Breast epithelium (tissue), 4 donors: Measurements from ENCODE around the gene RALGPS1. TPM values are rescaled to one million over a fixed set of nuclear protein-coding genes. Genes with fewer than 3 reads are reported as not detected.
A peak's percentile ranks its signal among the peaks of the same experiment; 100 is the strongest.

Source experiments
- DNase-seq, 2 donors: peaks; one replicate each; pipeline ENCODE4 v3.0.0-alpha.2; 2019; ENCODE audit warnings: low spot score in 2 of 2
- H3K27ac ChIP-seq, 2 donors: fragments of 200-600 bp; sonication (generic) in 1 of 2; one replicate each; pipeline ENCODE4 v1.5.1; 2016 to 2019; ENCODE audit warnings: mild to moderate bottlenecking in 1 of 2
- H3K27me3 ChIP-seq, 2 donors: fragments of 200-600 bp; sonication (generic) in 1 of 2; one replicate each; pipeline versions ENCODE4 v1.5.1 to v1.6.0; 2017 to 2019; ENCODE audit warnings: control low read depth in 1 of 2, mild to moderate bottlenecking in 1 of 2
- H3K36me3 ChIP-seq: fragments of 200-600 bp; one replicate; pipeline ENCODE4 v1.5.1; 2019
- H3K4me1 ChIP-seq, 2 donors: fragments of 200-600 bp; sonication (generic); one replicate each; pipeline ENCODE4 v1.5.1; 2016 to 2019; ENCODE audit warnings: control low read depth in 1 of 2
- H3K4me3 ChIP-seq, 3 donors: fragments of 200-600 bp; sonication (generic); 1 replicate in 2 of 3; 2 replicates in 1 of 3; pipeline ENCODE4 v1.5.1; 2016 to 2019; ENCODE audit warnings: mild to moderate bottlenecking in 3 of 3, moderate library complexity in 2 of 3
- H3K9me3 ChIP-seq, 2 donors: fragments of 200-600 bp; sonication (generic) in 1 of 2; one replicate each; pipeline ENCODE4 v1.5.1; 2016 to 2019; ENCODE audit warnings: control low read depth in 1 of 2
- POLR2A ChIP-seq: fragments of 450-650 bp; IDR thresholded peaks from one replicate; pipeline ENCODE4 v1.6.1; 2016; ENCODE audit warnings: antibody characterized with exemption, mild to moderate bottlenecking, moderate library complexity
- POLR2AphosphoS5 ChIP-seq, 3 donors: sonication (generic); formaldehyde crosslinking; IDR thresholded peaks; one replicate each; pipeline ENCODE4 v1.6.1; 2017; ENCODE audit warnings: antibody characterized with exemption in 3 of 3
- intact Hi-C: fragments of 100-400 bp; cut with DNase I; formaldehyde crosslinking; loops from one replicate; pipeline ENCODE4 v1.15.1; 2023; ENCODE audit warnings: low total_unique reads
- total RNA-seq, 3 donors: library from RNA; depleted of rRNA; stranded (reverse); fragments of >200 nt; gene quantifications; one replicate each; pipeline ENCODE4 v1.1.0, GENCODE V29; 2016
- TF ChIP-seq, protein P1 (sequence below), 3 donors: fragments of 450-650 bp; IDR thresholded peaks; one replicate each; pipeline ENCODE4 v1.5.1; 2016 to 2017; ENCODE audit warnings: antibody characterized with exemption in 3 of 3, mild to moderate bottlenecking in 3 of 3, moderate library complexity in 3 of 3

Gene RALGPS1
- total RNA-seq, 3 donors from 2014 or later = 5.8 to 30.7 (median 15.1) TPM

DNA sequence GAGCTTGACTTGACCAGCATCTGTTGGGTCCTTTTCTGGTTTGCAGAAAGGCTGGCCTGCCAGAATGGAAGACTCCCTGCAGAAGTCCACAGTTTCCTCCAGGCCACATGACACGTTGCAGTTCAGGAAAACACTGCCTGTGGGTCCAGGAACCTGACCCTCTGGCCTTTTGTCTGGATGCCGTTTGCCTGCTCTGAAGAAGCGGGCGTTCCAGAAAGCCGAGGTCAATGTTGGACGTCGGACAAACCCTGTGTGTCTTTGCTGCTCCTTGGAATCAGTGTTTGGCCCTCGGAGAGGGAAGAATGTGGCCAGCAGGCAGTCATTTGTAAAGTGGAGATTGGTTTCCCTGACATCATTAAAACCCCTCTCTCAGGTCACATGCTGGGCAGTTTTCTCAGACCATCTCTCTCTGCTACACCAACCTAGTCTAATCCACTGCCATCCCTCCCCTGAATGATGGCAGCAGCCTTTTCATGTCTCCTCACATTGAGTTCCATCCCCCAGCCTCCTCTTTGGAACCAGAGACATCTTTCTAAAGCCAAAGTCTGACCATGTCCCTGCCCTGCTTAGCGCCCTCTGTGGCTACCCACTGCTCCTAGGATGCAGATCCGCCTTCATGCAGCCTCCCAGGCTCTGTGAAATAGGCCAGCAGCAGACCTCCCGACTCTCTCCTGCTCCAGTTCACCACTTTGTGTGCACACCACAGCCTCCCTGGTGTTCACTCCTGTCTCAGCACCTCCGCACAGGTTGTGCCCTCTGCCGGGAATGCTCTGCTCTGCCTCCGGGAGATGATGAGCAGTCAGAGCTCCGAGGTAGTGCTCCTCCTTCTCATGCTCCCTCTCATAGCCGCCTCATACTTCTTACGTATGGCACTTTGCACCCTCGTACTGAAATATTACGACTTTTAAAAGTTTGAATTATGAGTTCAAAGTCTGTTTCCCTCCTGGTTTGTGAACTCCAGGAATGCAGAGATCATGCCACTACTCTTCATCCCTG, 75.6 kb downstream of the RALGPS1 start:
- Histone ChIP-seq H3K36me3 (no peaks in the 10 kb centered on the region), H3K4me1 (no peaks in the 10 kb centered on the region), H3K9me3 (peaks cover 0 to 7% of the 10 kb centered on the region in 2 donors), H3K27me3 (no peaks in the 10 kb centered on the region), H3K4me3 (no peak overlapping the region), H3K27ac (peak overlapping the region; percentile 68 to 86)
- DNase-seq = peak in 1 of 2 donors; percentile 52
- no peak for TF ChIP-seq POLR2A
- TF ChIP-seq, protein P1, sequence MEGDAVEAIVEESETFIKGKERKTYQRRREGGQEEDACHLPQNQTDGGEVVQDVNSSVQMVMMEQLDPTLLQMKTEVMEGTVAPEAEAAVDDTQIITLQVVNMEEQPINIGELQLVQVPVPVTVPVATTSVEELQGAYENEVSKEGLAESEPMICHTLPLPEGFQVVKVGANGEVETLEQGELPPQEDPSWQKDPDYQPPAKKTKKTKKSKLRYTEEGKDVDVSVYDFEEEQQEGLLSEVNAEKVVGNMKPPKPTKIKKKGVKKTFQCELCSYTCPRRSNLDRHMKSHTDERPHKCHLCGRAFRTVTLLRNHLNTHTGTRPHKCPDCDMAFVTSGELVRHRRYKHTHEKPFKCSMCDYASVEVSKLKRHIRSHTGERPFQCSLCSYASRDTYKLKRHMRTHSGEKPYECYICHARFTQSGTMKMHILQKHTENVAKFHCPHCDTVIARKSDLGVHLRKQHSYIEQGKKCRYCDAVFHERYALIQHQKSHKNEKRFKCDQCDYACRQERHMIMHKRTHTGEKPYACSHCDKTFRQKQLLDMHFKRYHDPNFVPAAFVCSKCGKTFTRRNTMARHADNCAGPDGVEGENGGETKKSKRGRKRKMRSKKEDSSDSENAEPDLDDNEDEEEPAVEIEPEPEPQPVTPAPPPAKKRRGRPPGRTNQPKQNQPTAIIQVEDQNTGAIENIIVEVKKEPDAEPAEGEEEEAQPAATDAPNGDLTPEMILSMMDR (IDR thresholded peaks at IDR 0.05) = no peak
- peak in 2 of 3 donors; percentile 24 to 47 for TF ChIP-seq POLR2AphosphoS5 (IDR thresholded peaks at IDR 0.05)
- intact Hi-C loops = no loop called here

DNA sequence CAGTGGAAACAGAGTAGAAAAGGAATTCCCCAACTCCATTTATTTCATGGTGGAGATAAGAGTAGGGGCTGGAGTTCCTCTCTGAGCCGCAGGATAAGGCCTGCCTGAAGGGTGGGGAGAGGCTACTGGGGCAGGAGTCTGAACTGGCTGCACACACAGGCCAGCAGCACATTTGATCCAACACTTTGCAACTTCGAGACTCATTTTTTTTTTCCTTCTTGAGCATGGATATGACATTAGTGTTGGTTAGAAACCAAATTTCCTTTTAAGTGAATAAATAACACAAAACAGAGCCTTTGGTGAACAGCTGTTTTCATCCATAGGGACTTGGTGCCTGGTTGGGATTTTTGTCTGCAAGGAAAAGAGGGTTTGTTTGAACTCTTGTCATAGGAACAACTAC, 76.6 kb downstream of the RALGPS1 start:
- intact Hi-C loops = no loop called here
- peak overlapping the region; percentile 19 to 86 for H3K27ac ChIP-seq
- H3K36me3 ChIP-seq = no peaks in the 10 kb centered on the region
- no peaks in the 10 kb centered on the region for H3K4me1 ChIP-seq
- H3K4me3 ChIP-seq = no peak overlapping the region
- peaks cover 0 to 7% of the 10 kb centered on the region in 2 donors for H3K9me3 ChIP-seq
- TF ChIP-seq, protein P1 (IDR thresholded peaks at IDR 0.05) = no peak
- TF ChIP-seq POLR2AphosphoS5 (IDR thresholded peaks at IDR 0.05) = no peak
- TF ChIP-seq POLR2A = no peak
- H3K27me3 ChIP-seq = no peaks in the 10 kb centered on the region
- no peak for DNase-seq

DNA sequence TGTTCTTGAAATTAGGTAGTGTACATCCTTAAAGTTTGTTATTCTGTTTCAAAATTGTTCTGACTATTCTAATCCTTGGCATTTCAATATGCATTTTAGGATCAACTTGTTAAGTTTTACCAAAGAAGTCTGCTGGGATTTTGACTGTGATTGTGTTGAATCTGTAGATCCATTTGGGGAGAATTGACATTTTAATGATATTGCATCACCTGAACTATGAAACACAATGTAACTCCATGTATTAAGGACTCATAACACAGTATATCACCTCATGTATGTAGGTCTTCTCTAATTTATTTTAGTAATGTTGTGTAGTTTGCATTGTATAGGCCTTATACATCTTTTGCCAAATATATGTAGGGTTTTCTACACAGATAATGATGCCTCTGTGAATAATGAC, 77.8 kb downstream of the RALGPS1 start:
- no peak overlapping the region for H3K4me3 ChIP-seq
- no peaks in the 10 kb centered on the region for H3K4me1 ChIP-seq
- intact Hi-C loops = no loop called here
- H3K27me3 ChIP-seq = no peaks in the 10 kb centered on the region
- no peak overlapping the region for H3K27ac ChIP-seq
- peaks cover 0 to 7% of the 10 kb centered on the region in 2 donors for H3K9me3 ChIP-seq
- no peak for DNase-seq
- no peaks in the 10 kb centered on the region for H3K36me3 ChIP-seq
- no peak for TF ChIP-seq POLR2A
- TF ChIP-seq POLR2AphosphoS5 (IDR thresholded peaks at IDR 0.05) = no peak
- TF ChIP-seq, protein P1 (IDR thresholded peaks at IDR 0.05) = no peak

GRCh38 chr9:126999315-127000068, 84.9 kb downstream of the RALGPS1 start:
- TF ChIP-seq, protein P1 (IDR thresholded peaks at IDR 0.05) = no peak
- TF ChIP-seq POLR2AphosphoS5 (IDR thresholded peaks at IDR 0.05) = no peak
- no peak for TF ChIP-seq POLR2A
- no peak for DNase-seq
- no peaks in the 10 kb centered on the region for H3K27me3 ChIP-seq

More at GRCh38 chr9:126999315-127000068, 84.9 kb downstream of the RALGPS1 start:
- Histone ChIP-seq H3K9me3 (no peaks in the 10 kb centered on the region), H3K4me3 (no peak overlapping the region), H3K27ac (no peak overlapping the region), H3K4me1 (no peaks in the 10 kb centered on the region), H3K36me3 (no peaks in the 10 kb centered on the region)
- intact Hi-C loops = no loop called here
